Mesangial cell (primary cell): ENCODE data around the gene TBC1D22B. TPM values are rescaled to one million over a fixed set of nuclear protein-coding genes. Genes with fewer than 3 reads are reported as not detected.

Source experiments
- total RNA-seq: library from RNA; depleted of rRNA; stranded (reverse); fragments of >200 nt; gene quantifications from 2 replicates; pipeline ENCODE4 v1.2.3, GENCODE V29; 2015

TBC1D22B gene
- total RNA-seq: 10.3 and 11.7 TPM in 2 replicates

DNA sequence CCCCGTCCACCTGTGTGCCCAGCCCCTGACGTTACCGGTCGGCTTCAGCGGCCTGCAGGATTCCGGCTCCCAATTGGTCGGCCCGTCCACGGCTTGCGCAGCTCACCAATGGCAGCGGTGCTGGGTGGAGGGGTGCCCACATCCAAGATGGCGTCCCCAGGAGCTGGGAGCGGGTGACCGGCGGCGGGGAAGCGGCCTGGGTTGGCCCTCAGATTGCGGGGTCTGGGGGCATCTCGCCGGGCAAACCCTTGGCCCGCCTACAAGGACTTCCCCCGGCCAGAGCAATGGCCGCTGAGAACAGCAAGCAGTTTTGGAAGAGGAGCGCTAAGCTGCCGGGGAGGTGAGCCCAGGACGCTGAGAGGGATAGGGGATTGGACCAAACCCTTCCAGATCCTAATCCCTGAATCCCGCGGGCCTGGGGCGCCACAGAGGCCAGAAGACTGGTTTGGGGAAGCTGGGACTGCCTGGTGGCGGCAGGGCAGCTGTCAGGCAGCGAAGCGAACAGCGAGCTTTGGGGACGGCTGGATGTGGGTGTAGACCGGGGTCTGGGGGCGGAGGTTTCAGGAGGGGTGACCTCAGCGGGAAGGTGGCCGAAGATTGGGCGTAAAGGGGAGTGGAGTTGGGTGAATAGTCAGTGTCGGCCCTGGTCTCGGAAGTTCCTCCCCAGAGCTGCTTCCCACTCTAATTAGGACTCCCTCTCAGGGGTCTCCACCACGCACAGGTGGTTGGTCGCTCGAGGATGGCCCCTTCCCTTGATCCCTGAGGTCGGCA lies at the start of gene TBC1D22B, which contains the start of gene TMEM217:
TBC1D22B (plus strand) TSS at position 139 of the 771 bp plus-strand sequence; CDS start at position 285, 146 bp downstream.
TMEM217 (minus strand) TSS at position 511 of the 771 bp plus-strand sequence. CDS start 39,114 bp downstream, outside the sequence.

DNA sequence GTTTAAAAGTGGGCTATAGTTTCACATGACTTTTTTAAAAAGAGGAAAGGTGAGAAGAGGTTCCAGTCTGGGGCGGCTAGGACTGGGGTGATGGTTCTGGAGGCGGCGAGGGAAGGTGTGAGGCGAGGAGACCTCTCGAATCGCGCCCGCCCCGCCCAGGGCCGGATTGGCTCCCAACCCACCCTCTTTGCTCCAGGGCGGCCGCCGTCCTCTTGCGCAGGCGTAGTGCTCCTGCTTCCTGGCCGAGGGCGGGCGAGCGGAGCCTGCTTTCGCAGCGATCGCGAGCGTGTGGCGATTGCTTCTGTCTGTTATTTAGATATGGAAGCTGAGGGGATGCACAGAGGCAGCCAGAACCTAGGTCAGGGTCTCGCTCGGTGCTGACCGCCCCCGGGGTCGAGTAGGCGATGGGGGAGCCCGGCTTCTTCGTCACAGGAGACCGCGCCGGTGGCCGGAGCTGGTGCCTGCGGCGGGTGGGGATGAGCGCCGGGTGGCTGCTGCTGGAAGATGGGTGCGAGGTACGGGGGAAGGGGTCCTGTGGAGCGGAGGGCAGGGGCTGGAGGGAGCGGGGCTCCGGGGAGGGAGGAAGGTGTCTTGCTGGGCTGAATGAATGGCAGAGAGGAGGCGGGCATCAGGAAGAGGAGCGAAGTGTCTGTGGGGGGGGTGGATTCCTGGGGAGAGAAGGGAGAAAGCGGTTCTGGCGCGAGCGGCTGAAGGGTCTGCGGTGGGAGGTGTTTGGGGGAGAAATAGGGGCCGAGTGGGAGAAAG lies 96.4 kb downstream of the TBC1D22B start, which contains the start of gene RNF8:
RNF8 (plus strand) TSS at position 223 of the 765 bp plus-strand sequence; CDS start at position 405, 182 bp downstream.

Other genes starting within 250 kb of the TBC1D22B start
- 33.6 and 53.4 TPM in 2 replicates for gene PIM1, start 87.6 kb upstream of the TBC1D22B start, total RNA-seq
- gene TMEM217, start 372 bp downstream of the TBC1D22B start, total RNA-seq: 0.89 and 2.1 TPM in 2 replicates
- gene RNF8, start 96.2 kb downstream of the TBC1D22B start, total RNA-seq: 5.7 and 12.1 TPM in 2 replicates
- gene CMTR1, start 175.4 kb downstream of the TBC1D22B start, total RNA-seq: 21.2 and 21.7 TPM in 2 replicates
- 29.0 and 83.9 TPM in 2 replicates for gene CCDC167, start 242.1 kb downstream of the TBC1D22B start, total RNA-seq